HG02610 (cell line): Measurements from ENCODE around the gene ITSN1.
"Not testable (repeated sequence)": the region's sequence is repeated elsewhere in the genome, so short reads cannot be mapped to it uniquely, and the experiment has no call there.

Experiments used
- ATAC-seq: cut with Tn5 transposase; IDR thresholded peaks from one replicate; pipeline ENCODE4 v1.9.1; 2021; ENCODE audit warnings: mild to moderate bottlenecking, moderate library complexity; ENCODE audit not compliant: unreplicated experiment

Gene ITSN1

GRCh38 chr21:33914188-33914587 lies 271.9 kb downstream of the ITSN1 start:
- no peak for ATAC-seq

- ATAC-seq: peak; percentile 98
Observed at GRCh38 chr21:33915368-33916199, 273.3 kb downstream of the ITSN1 start, which contains the start of gene ATP5PO. Gene ATP5PO, minus strand, starts transcription at chr21:33915804. Its CDS starts 41 bp downstream, at chr21:33915763.

GRCh38 chr21:33916200-33916567 lies 273.9 kb downstream of the ITSN1 start:
- ATAC-seq: peak; percentile 2

- ATAC-seq: no peak
Observed at GRCh38 chr21:33917421-33917820, 275.1 kb downstream of the ITSN1 start.

GRCh38 chr21:33924079-33924765 lies 281.9 kb downstream of the ITSN1 start:
- peak; percentile 56 for ATAC-seq

GRCh38 chr21:33924766-33925100 lies 282.4 kb downstream of the ITSN1 start:
- no peak for ATAC-seq

- ATAC-seq: not testable (repeated sequence)
Observed at GRCh38 chr21:33926248-33926647, 283.9 kb downstream of the ITSN1 start.

- ATAC-seq: not testable (repeated sequence)
Observed at GRCh38 chr21:33931052-33931798, 288.9 kb downstream of the ITSN1 start.

GRCh38 chr21:33931799-33932390 lies 289.6 kb downstream of the ITSN1 start:
- no peak for ATAC-seq

GRCh38 chr21:33932731-33933130 lies 290.4 kb downstream of the ITSN1 start:
- no peak for ATAC-seq

- ATAC-seq: no peak
Observed at GRCh38 chr21:33936301-33937038, 294.2 kb downstream of the ITSN1 start.

GRCh38 chr21:33937146-33937545 lies 294.8 kb downstream of the ITSN1 start:
- ATAC-seq: no peak

GRCh38 chr21:33937931-33938339 lies 295.6 kb downstream of the ITSN1 start:
- no peak for ATAC-seq

- no peak for ATAC-seq
Observed at GRCh38 chr21:33938381-33938780, 296.1 kb downstream of the ITSN1 start.

- no peak for ATAC-seq
Observed at GRCh38 chr21:33939226-33939625, 296.9 kb downstream of the ITSN1 start.

- no peak for ATAC-seq
Observed at GRCh38 chr21:33940164-33940880, 298.0 kb downstream of the ITSN1 start.

GRCh38 chr21:33940881-33941245 lies 298.6 kb downstream of the ITSN1 start:
- no peak for ATAC-seq

GRCh38 chr21:33942426-33942825 lies 300.1 kb downstream of the ITSN1 start:
- ATAC-seq: no peak

- no peak for ATAC-seq
Observed at GRCh38 chr21:33943293-33943692, 301.0 kb downstream of the ITSN1 start.
